Measurements from ENCODE around the gene CBX8.
"Not testable (repeated sequence)": the region's sequence is repeated elsewhere in the genome, so short reads cannot be mapped to it uniquely, and the experiment has no call there.

CBX8 gene

DNA sequence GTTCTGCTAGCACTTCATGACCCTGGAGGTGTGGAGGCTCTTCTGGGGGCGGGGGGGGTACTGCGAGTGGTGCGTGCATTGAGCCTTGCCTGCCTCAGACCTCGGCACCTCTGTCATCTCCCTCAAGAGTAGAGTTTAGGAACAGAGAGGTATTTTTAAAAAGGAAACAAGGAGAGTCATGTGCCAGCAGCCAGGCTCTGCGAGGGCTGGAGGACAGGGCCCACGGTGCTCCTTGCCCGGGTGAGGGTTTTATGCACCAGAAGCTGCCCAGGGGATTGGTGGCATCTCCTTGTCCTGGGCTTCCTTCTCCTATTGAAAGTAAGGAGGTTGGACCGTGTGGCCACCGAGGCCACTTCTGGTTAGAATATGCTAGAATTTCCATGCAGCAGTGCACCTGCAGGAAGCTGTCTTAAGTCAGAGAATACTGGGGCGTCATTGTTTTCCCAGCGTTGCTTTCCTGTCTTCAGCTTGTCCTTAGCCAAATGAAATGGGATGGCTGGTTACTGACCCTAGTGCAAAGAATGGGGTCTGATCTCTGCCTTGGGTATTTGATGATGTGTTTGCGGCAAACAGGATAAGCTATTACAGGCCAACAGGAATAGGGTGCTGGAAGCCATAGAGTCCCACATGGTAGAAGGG is 15.7 kb downstream of the CBX8 start:
- peaks cover 5% of the 10 kb centered on the region; the same call in 1 of the 2 replicates for H3K36me3 ChIP-seq (ENCODE audit: insufficient read depth, low read length)
- no peaks in the 10 kb centered on the region for H3K9me3 ChIP-seq (ENCODE audit: control insufficient read depth, insufficient read depth, low read length)
- peaks cover 12% of the 10 kb centered on the region; the same call in 1 of the 2 replicates for H3K4me1 ChIP-seq (ENCODE audit: insufficient read depth, low read length)
- no peak overlapping the region for H3K9ac ChIP-seq (ENCODE audit: low read depth, low read length)

DNA sequence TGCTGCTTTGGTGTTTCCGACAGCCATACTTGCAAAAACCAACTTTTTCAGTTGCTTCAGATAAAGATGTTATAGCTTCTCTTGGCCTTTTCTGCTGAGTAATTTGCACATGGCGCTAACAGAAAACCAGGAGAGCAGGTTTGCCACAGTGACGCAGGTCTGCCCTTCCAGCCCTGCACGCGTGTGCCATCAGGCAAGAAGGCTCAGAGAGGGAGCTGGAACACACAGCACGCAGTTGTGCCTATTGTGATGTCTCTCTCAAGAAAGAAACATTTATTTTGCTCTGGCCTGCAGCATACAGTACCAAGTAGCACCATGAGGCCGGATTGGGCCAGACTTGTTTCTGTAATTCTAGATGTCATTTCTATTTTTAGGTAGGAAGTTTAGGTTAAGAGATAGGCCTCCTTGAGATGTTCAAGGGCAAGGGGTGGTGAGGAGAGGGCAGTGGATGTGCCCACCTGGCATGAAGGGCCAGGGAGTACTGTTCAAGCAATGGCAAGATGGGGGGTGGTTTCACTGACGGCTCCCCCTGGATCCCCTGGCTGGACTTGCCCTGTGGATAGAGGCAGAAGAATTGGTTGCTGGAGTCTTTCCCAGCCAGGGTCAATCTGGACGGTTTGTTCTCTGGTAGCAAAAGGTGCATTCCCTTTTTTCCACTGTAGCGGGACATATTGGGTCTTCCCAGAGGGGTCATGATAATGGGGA is 17.1 kb downstream of the CBX8 start:
- Histone ChIP-seq H3K4me1 (ENCODE audit: insufficient read depth, low read length) (peaks cover 13% of the 10 kb centered on the region; the same call in 1 of the 2 replicates), H3K36me3 (ENCODE audit: insufficient read depth, low read length) (peaks cover 5% of the 10 kb centered on the region; the same call in 1 of the 2 replicates), H3K9ac (ENCODE audit: low read depth, low read length) (peak overlapping the region; percentile 68; the same call in 1 of the 2 replicates), H3K9me3 (ENCODE audit: control insufficient read depth, insufficient read depth, low read length) (no peaks in the 10 kb centered on the region)

DNA sequence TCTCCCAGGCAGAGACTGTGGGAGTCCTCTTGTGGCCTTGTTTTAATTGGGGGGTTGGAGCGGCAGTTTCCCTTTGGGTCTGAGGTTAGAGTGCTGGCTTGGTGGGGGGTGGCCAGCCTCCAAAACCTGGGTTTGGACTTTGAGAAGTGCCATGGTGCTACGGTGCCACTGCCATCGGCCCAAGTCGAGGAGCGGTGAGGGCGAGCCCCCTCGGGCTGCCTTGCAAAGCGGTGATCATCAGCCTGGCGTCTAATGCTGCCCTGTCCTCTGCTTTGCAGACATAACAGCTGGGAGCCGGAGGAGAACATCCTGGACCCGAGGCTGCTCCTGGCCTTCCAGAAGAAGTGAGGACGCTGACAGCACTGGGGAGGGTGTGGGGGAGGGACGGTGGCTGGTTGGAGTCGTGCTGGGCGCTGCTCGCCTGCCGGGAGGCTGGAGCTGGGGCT is 17.8 kb downstream of the CBX8 start:
- H3K36me3 ChIP-seq (ENCODE audit: insufficient read depth, low read length) = peaks cover 5% of the 10 kb centered on the region; the same call in 1 of the 2 replicates
- no peaks in the 10 kb centered on the region for H3K9me3 ChIP-seq (ENCODE audit: control insufficient read depth, insufficient read depth, low read length)
- H3K9ac ChIP-seq (ENCODE audit: low read depth, low read length) = peak overlapping the region; percentile 68; the same call in 1 of the 2 replicates
- H3K4me1 ChIP-seq (ENCODE audit: insufficient read depth, low read length) = peaks cover 13% of the 10 kb centered on the region; the same call in 1 of the 2 replicates

- H3K4me1 ChIP-seq (ENCODE audit: insufficient read depth, low read length) = peaks cover 13% of the 10 kb centered on the region; the same call in 1 of the 2 replicates
- H3K9me3 ChIP-seq (ENCODE audit: control insufficient read depth, insufficient read depth, low read length) = no peaks in the 10 kb centered on the region
- H3K36me3 ChIP-seq (ENCODE audit: insufficient read depth, low read length) = peaks cover 5% of the 10 kb centered on the region; the same call in 1 of the 2 replicates
- peak overlapping the region; percentile 68; the same call in 1 of the 2 replicates for H3K9ac ChIP-seq (ENCODE audit: low read depth, low read length)
Observed at GRCh38 chr17:79778504-79779083, 18.3 kb downstream of the CBX8 start.

GRCh38 chr17:79777894-79778503 is 18.9 kb downstream of the CBX8 start, which contains the start of gene CBX2:
TSS of gene CBX2 (plus strand) at chr17:79778148. CDS start at chr17:79778236, 88 bp downstream.
- peaks cover 13% of the 10 kb centered on the region; the same call in 1 of the 2 replicates for H3K4me1 ChIP-seq (ENCODE audit: insufficient read depth, low read length)

GRCh38 chr17:79777120-79777893 is 19.6 kb downstream of the CBX8 start:
- Histone ChIP-seq H3K9me3 (ENCODE audit: control insufficient read depth, insufficient read depth, low read length) (no peaks in the 10 kb centered on the region), H3K36me3 (ENCODE audit: insufficient read depth, low read length) (peaks cover 5% of the 10 kb centered on the region; the same call in 1 of the 2 replicates), H3K9ac (ENCODE audit: low read depth, low read length) (peak overlapping the region; percentile 76), H3K4me1 (ENCODE audit: insufficient read depth, low read length) (peaks cover 13% of the 10 kb centered on the region; the same call in 1 of the 2 replicates)

More at GRCh38 chr17:79777894-79778503, 18.9 kb downstream of the CBX8 start, which contains the start of gene CBX2:
- Histone ChIP-seq H3K9me3 (ENCODE audit: control insufficient read depth, insufficient read depth, low read length) (no peaks in the 10 kb centered on the region), H3K9ac (ENCODE audit: low read depth, low read length) (peak within 1 kb of the TSS; percentile 76), H3K36me3 (ENCODE audit: insufficient read depth, low read length) (peaks cover 5% of the 10 kb centered on the region; the same call in 1 of the 2 replicates)

GRCh38 chr17:79776376-79777119 is 20.3 kb downstream of the CBX8 start:
- Histone ChIP-seq H3K9me3 (ENCODE audit: control insufficient read depth, insufficient read depth, low read length) (no peaks in the 10 kb centered on the region), H3K36me3 (ENCODE audit: insufficient read depth, low read length) (peaks cover 5% of the 10 kb centered on the region; the same call in 1 of the 2 replicates), H3K4me1 (ENCODE audit: insufficient read depth, low read length) (peaks cover 13% of the 10 kb centered on the region; the same call in 1 of the 2 replicates), H3K9ac (ENCODE audit: low read depth, low read length) (peak overlapping the region; percentile 76)

GRCh38 chr17:79775632-79776031 is 21.2 kb downstream of the CBX8 start:
- Histone ChIP-seq H3K9me3 (ENCODE audit: control insufficient read depth, insufficient read depth, low read length) (no peaks in the 10 kb centered on the region), H3K36me3 (ENCODE audit: insufficient read depth, low read length) (peaks cover 5% of the 10 kb centered on the region; the same call in 1 of the 2 replicates), H3K9ac (ENCODE audit: low read depth, low read length) (no peak overlapping the region), H3K4me1 (ENCODE audit: insufficient read depth, low read length) (peaks cover 13% of the 10 kb centered on the region; the same call in 1 of the 2 replicates)

DNA sequence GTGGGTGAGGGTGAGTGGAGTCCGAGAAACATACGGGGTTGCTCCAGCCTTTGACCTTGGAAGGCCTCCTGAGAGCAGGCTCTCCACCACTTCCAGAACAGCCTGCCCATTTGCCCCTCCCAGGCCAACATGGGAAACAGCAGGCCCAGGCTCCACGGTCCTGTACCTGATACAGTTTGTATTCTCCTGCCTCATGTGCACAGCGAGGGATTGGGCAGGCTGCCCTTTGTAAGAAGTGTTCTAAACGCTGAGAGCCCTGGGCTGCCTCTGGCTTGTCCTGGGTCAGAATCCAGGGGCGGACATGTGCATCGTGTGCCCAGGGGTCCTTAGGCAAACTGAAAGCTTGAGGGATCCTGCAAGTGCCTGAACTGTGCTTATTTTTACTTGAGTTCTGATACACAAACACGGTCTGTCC is 22.3 kb downstream of the CBX8 start:
- Histone ChIP-seq H3K36me3 (ENCODE audit: insufficient read depth, low read length) (peaks cover under 1% of the 10 kb centered on the region; the same call in 1 of the 2 replicates), H3K9ac (ENCODE audit: low read depth, low read length) (no peak overlapping the region), H3K9me3 (ENCODE audit: control insufficient read depth, insufficient read depth, low read length) (no peaks in the 10 kb centered on the region), H3K4me1 (ENCODE audit: insufficient read depth, low read length) (peaks cover 11% of the 10 kb centered on the region; the same call in 1 of the 2 replicates)

DNA sequence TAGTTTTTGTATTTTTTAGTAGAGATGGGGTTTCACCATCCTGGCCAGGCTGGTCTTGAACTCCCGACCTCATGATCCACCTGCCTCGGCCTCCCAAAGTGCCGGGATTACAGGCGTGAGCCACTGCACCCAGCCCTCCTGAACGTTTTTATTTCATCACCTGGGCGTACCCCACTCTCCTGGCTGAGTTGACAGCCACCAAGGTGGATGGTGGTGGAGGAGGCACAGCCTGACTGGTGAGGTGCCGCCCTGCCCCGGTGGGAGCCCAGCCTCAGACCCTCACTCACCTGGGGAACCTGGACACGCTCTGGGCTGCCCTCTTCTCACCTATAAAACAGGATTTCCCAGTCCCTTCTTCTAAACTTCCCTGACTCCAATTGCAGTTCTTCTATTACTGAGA is 24.2 kb downstream of the CBX8 start:
- H3K36me3 ChIP-seq (ENCODE audit: insufficient read depth, low read length); H3K4me1 ChIP-seq (ENCODE audit: insufficient read depth, low read length); H3K9me3 ChIP-seq (ENCODE audit: control insufficient read depth, insufficient read depth, low read length); H3K9ac ChIP-seq (ENCODE audit: low read depth, low read length): not testable (repeated sequence)

GRCh38 chr17:79771276-79771675 is 25.6 kb downstream of the CBX8 start:
- no peaks in the 10 kb centered on the region for H3K9me3 ChIP-seq (ENCODE audit: control insufficient read depth, insufficient read depth, low read length)
- no peak overlapping the region for H3K9ac ChIP-seq (ENCODE audit: low read depth, low read length)
- no peaks in the 10 kb centered on the region for H3K36me3 ChIP-seq (ENCODE audit: insufficient read depth, low read length)
- peaks cover 2% of the 10 kb centered on the region; the same call in 1 of the 2 replicates for H3K4me1 ChIP-seq (ENCODE audit: insufficient read depth, low read length)

- Histone ChIP-seq H3K9me3 (ENCODE audit: control insufficient read depth, insufficient read depth, low read length) (no peaks in the 10 kb centered on the region), H3K9ac (ENCODE audit: low read depth, low read length) (no peak overlapping the region), H3K4me1 (ENCODE audit: insufficient read depth, low read length) (no peaks in the 10 kb centered on the region), H3K36me3 (ENCODE audit: insufficient read depth, low read length) (no peaks in the 10 kb centered on the region)
Observed at GRCh38 chr17:79769570-79770506, 27.0 kb downstream of the CBX8 start.

Data from ES-I3 (cell line).